SK-N-SH treated with all-trans-retinoic acid at 6 μM for 48 hours (cell line): ENCODE measurements around the gene OCRL.

Source experiments
- ARNTL ChIP-seq: fragments of 450-650 bp; formaldehyde crosslinking; IDR thresholded peaks from 2 replicates; pipeline ENCODE4 v1.5.0; 2020; ENCODE audit warnings: low read depth, mild to moderate bottlenecking, moderate library complexity, borderline replicate concordance
- BACH2 ChIP-seq: fragments of 250-450 bp; sonication (Bioruptor Pico); IDR thresholded peaks from 2 replicates; pipeline ENCODE4 v1.9.0; 2021; ENCODE audit warnings: mild to moderate bottlenecking, borderline replicate concordance
- CREB5 ChIP-seq: fragments of 250-450 bp; sonication (Bioruptor Pico); IDR thresholded peaks from 2 replicates; pipeline ENCODE4 v1.5.1; 2020; ENCODE audit warnings: low read depth, mild to moderate bottlenecking, moderate library complexity
- RARB ChIP-seq: fragments of 250-450 bp; sonication (Bioruptor Pico); IDR thresholded peaks from 2 replicates; pipeline ENCODE4 v1.8.0; 2021; ENCODE audit warnings: mild to moderate bottlenecking, moderate library complexity
- ZC3H10 ChIP-seq: fragments of 250-450 bp; sonication (Bioruptor Pico); IDR thresholded peaks from 2 replicates; pipeline ENCODE4 v1.5.1; 2021; ENCODE audit warnings: mild to moderate bottlenecking, moderate library complexity
- ZFP30 ChIP-seq: fragments of 450-650 bp; formaldehyde crosslinking; IDR thresholded peaks from 2 replicates; pipeline ENCODE4 v1.5.0; 2022; ENCODE audit warnings: mild to moderate bottlenecking, moderate library complexity
- ZNF70 ChIP-seq: fragments of 450-650 bp; formaldehyde crosslinking; IDR thresholded peaks from 2 replicates; pipeline ENCODE4 v1.5.0; 2020; ENCODE audit warnings: mild to moderate bottlenecking, moderate library complexity
- ZNF8 ChIP-seq: fragments of 450-650 bp; formaldehyde crosslinking; IDR thresholded peaks from 2 replicates; pipeline ENCODE4 v1.5.0; 2020; ENCODE audit warnings: mild to moderate bottlenecking, moderate library complexity
- TF ChIP-seq, protein P1 (sequence below): fragments of 250-450 bp; sonication (Bioruptor Pico); IDR thresholded peaks from 2 replicates; pipeline ENCODE4 v1.8.0; 2020; ENCODE audit warnings: mild to moderate bottlenecking, moderate library complexity, borderline replicate concordance
- TF ChIP-seq, protein P2 (sequence below): fragments of 250-450 bp; sonication (Bioruptor Pico); IDR thresholded peaks from 2 replicates; pipeline ENCODE4 v1.5.1; 2021; ENCODE audit warnings: mild to moderate bottlenecking, moderate library complexity
- TF ChIP-seq, protein P3 (sequence below): fragments of 250-450 bp; sonication (Bioruptor Pico); IDR thresholded peaks from 2 replicates; pipeline ENCODE4 v1.5.0; 2020; ENCODE audit warnings: mild to moderate bottlenecking, moderate library complexity

DNA sequence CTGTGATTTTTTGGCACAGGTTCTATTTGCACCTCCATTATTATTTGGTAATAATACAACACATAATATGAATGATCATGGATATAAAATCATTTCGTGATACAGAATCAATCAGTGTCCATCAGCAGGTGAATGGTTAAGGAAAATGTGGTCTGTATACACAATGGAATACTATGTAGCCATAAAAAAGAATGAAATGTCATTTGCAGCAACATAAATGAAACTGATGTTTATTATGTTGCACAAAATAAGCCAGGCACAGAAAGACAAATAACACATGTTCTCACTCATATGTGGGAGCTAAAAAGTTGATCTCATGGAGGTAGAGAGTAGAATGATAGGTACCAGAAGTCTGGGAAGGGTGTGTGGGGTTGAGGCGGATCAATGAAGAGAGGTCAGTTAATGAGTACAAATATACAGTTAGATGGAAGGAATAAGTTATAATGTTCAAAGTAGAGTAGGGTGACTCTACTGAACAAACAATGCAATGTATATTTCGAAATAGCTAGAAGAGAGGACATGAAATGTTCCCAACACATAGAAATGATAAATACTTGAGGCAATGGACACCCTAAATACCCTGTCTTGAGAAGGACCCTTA, 15.7 kb upstream of the OCRL start:
- TF ChIP-seq BACH2 (no peak), RARB (CRISPR knock-in tag) (no peak), ZNF8 (CRISPR knock-in tag) (no peak), ZFP30 (CRISPR knock-in tag) (no peak), CREB5 (CRISPR knock-in tag) (no peak), ZNF70 (CRISPR knock-in tag) (no peak), ARNTL (no peak), ZC3H10 (CRISPR knock-in tag) (no peak)
- TF ChIP-seq, protein P1, sequence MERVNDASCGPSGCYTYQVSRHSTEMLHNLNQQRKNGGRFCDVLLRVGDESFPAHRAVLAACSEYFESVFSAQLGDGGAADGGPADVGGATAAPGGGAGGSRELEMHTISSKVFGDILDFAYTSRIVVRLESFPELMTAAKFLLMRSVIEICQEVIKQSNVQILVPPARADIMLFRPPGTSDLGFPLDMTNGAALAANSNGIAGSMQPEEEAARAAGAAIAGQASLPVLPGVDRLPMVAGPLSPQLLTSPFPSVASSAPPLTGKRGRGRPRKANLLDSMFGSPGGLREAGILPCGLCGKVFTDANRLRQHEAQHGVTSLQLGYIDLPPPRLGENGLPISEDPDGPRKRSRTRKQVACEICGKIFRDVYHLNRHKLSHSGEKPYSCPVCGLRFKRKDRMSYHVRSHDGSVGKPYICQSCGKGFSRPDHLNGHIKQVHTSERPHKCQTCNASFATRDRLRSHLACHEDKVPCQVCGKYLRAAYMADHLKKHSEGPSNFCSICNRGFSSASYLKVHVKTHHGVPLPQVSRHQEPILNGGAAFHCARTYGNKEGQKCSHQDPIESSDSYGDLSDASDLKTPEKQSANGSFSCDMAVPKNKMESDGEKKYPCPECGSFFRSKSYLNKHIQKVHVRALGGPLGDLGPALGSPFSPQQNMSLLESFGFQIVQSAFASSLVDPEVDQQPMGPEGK, result no peak
- TF ChIP-seq, protein P2, sequence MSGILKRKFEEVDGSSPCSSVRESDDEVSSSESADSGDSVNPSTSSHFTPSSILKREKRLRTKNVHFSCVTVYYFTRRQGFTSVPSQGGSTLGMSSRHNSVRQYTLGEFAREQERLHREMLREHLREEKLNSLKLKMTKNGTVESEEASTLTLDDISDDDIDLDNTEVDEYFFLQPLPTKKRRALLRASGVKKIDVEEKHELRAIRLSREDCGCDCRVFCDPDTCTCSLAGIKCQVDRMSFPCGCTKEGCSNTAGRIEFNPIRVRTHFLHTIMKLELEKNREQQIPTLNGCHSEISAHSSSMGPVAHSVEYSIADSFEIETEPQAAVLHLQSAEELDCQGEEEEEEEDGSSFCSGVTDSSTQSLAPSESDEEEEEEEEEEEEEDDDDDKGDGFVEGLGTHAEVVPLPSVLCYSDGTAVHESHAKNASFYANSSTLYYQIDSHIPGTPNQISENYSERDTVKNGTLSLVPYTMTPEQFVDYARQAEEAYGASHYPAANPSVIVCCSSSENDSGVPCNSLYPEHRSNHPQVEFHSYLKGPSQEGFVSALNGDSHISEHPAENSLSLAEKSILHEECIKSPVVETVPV (CRISPR knock-in tag), result no peak
- TF ChIP-seq, protein P3, sequence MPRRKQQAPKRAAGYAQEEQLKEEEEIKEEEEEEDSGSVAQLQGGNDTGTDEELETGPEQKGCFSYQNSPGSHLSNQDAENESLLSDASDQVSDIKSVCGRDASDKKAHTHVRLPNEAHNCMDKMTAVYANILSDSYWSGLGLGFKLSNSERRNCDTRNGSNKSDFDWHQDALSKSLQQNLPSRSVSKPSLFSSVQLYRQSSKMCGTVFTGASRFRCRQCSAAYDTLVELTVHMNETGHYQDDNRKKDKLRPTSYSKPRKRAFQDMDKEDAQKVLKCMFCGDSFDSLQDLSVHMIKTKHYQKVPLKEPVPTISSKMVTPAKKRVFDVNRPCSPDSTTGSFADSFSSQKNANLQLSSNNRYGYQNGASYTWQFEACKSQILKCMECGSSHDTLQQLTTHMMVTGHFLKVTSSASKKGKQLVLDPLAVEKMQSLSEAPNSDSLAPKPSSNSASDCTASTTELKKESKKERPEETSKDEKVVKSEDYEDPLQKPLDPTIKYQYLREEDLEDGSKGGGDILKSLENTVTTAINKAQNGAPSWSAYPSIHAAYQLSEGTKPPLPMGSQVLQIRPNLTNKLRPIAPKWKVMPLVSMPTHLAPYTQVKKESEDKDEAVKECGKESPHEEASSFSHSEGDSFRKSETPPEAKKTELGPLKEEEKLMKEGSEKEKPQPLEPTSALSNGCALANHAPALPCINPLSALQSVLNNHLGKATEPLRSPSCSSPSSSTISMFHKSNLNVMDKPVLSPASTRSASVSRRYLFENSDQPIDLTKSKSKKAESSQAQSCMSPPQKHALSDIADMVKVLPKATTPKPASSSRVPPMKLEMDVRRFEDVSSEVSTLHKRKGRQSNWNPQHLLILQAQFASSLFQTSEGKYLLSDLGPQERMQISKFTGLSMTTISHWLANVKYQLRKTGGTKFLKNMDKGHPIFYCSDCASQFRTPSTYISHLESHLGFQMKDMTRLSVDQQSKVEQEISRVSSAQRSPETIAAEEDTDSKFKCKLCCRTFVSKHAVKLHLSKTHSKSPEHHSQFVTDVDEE (CRISPR knock-in tag), result no peak
